Aorta (tissue), 5 donors: ENCODE results near the gene PLCG2. TPM values are rescaled to one million over a fixed set of nuclear protein-coding genes. Genes with fewer than 3 reads are reported as not detected.

ENCODE experiments used
- ATAC-seq: fragments of 200-7000 bp; cut with Tn5 transposase; one replicate; pipeline ENCODE4 v1.9.1; 2022; ENCODE audit warnings: moderate library complexity; ENCODE audit not compliant: low FRiP score
- DNase-seq, 2 donors: peaks; one replicate each; pipeline ENCODE4 v3.0.0-alpha.2; 2020
- H3K27ac ChIP-seq, 2 donors: one replicate each; pipeline ENCODE4 v1.5.1; 2013; ENCODE audit warnings: low read length in 2 of 2, mild to moderate bottlenecking in 2 of 2, moderate library complexity in 2 of 2, control low read depth in 1 of 2, inconsistent platforms in 1 of 2, low read depth in 1 of 2
- H3K27me3 ChIP-seq, 2 donors: one replicate each; pipeline ENCODE4 v1.6.1; 2013; ENCODE audit warnings: control low read depth in 1 of 2, low read length in 1 of 2, mild to moderate bottlenecking in 1 of 2, moderate library complexity in 1 of 2; ENCODE audit not compliant: insufficient read depth in 2 of 2, control insufficient read depth in 1 of 2
- H3K36me3 ChIP-seq, 2 donors: one replicate each; pipeline ENCODE4 v1.6.1; 2013; ENCODE audit warnings: control low read depth in 1 of 2, low read length in 1 of 2, mild to moderate bottlenecking in 1 of 2; ENCODE audit not compliant: insufficient read depth in 2 of 2, control insufficient read depth in 1 of 2
- H3K4me1 ChIP-seq, 2 donors: one replicate each; pipeline ENCODE4 v1.6.1; 2013; ENCODE audit warnings: low read length in 2 of 2, control low read depth in 1 of 2, mild to moderate bottlenecking in 1 of 2, moderate library complexity in 1 of 2; ENCODE audit not compliant: insufficient read depth in 2 of 2, control insufficient read depth in 1 of 2
- H3K4me3 ChIP-seq, 2 donors: one replicate each; pipeline ENCODE4 v1.5.1; 2013; ENCODE audit warnings: low read length in 2 of 2, control low read depth in 1 of 2, mild to moderate bottlenecking in 1 of 2
- H3K9me3 ChIP-seq: one replicate; pipeline ENCODE4 v1.6.1; 2013; ENCODE audit warnings: mild to moderate bottlenecking, low read length; ENCODE audit not compliant: control insufficient read depth
- WGBS, 2 donors: extraction: QIAGEN DNeasy Blood & Tissue Kit; methylation state at CpG; one replicate each; pipeline ENCODE4 v1.1.7; 2013; 5-methylcytosine and 5-hydroxymethylcytosine counted together
- intact Hi-C, 2 donors: fragments of 100-400 bp; cut with DNase I; formaldehyde crosslinking; loops; one replicate each; pipeline versions ENCODE4 v1.14.2 to v1.15.0; 2022
- polyA plus RNA-seq, 2 donors: library from polyadenylated mRNA; stranded (reverse); fragments of 200-250 nt; gene quantifications; one replicate each; pipeline ENCODE4 v1.2.3, GENCODE V29; 2013
- total RNA-seq, 2 donors: library from RNA; stranded (reverse); fragmentation: NEBNext Ultra II Directional; extraction: Animal tissue kit (Norgen Biotek cat#: 25700); gene quantifications; one replicate each; pipeline ENCODE4 v1.2.1, GENCODE V29; 2021
- donor health status: healthy with polysubstance abuse.
- donor health status: Bipolar disorder and iron deficiency.
- donor health status: DM: no; HTN: no; CAD: no.
- donor health status: DM: no; HTN: no; CAD: no.
- donor health status: DM: yes; HTN: yes; CAD: no.

The PLCG2 gene
- total and polyA plus RNA-seq, 4 donors: 2.5 to 48.4 (median 12.1) TPM

GRCh38 chr16:81790277-81790676 is 11.2 kb downstream of the PLCG2 start:
- Histone ChIP-seq H3K9me3 (peaks cover 1% of the 10 kb centered on the region), H3K27ac (no peak overlapping the region), H3K4me3 (no peak overlapping the region), H3K36me3 (no peaks in the 10 kb centered on the region), H3K4me1 (no peaks in the 10 kb centered on the region), H3K27me3 (no peaks in the 10 kb centered on the region)
- ATAC-seq: no peak
- intact Hi-C loops: no loop called here
- WGBS, 2 donors: 72 to 77% methylated on average over 5 of the region's 5 CpGs
- no peak for DNase-seq

- ATAC-seq (no peak), DNase-seq (no peak)
- peaks cover 1% of the 10 kb centered on the region for H3K9me3 ChIP-seq
- H3K4me1 ChIP-seq: no peaks in the 10 kb centered on the region
- no peak overlapping the region for H3K27ac ChIP-seq
- no peak overlapping the region for H3K4me3 ChIP-seq
- 20 to 45% methylated on average over 2 of the region's 2 CpGs for WGBS, 2 donors
- no peaks in the 10 kb centered on the region for H3K36me3 ChIP-seq
- intact Hi-C loops: no loop called here
- H3K27me3 ChIP-seq: no peaks in the 10 kb centered on the region
These were observed 11.8 kb downstream of the PLCG2 start for GRCh38 chr16:81790830-81791435.

- H3K27ac ChIP-seq: no peak overlapping the region
- H3K27me3 ChIP-seq: no peaks in the 10 kb centered on the region
- ATAC-seq (no peak), DNase-seq (no peak)
- H3K36me3 ChIP-seq: no peaks in the 10 kb centered on the region
- WGBS, 2 donors: 95 to 97% methylated on average over 1 of the region's 1 CpG
- H3K4me3 ChIP-seq: no peak overlapping the region
- H3K9me3 ChIP-seq: peaks cover 1% of the 10 kb centered on the region
- H3K4me1 ChIP-seq: no peaks in the 10 kb centered on the region
- intact Hi-C loops: no loop called here
These were observed 13.7 kb downstream of the PLCG2 start for GRCh38 chr16:81792828-81793227.

- H3K27me3 ChIP-seq: no peaks in the 10 kb centered on the region
- H3K4me3 ChIP-seq: no peak overlapping the region
- intact Hi-C loops: no loop called here
- ATAC-seq (no peak), DNase-seq (no peak)
- H3K4me1 ChIP-seq: no peaks in the 10 kb centered on the region
- no peak overlapping the region for H3K27ac ChIP-seq
- H3K36me3 ChIP-seq: no peaks in the 10 kb centered on the region
- WGBS, 2 donors: 85 to 93% methylated on average over 3 of the region's 3 CpGs
- peaks cover 1% of the 10 kb centered on the region for H3K9me3 ChIP-seq
These were observed 16.1 kb downstream of the PLCG2 start for GRCh38 chr16:81795193-81795592.

GRCh38 chr16:81796035-81796434 is 16.9 kb downstream of the PLCG2 start:
- ATAC-seq (no peak), DNase-seq (no peak)
- Histone ChIP-seq H3K9me3 (peaks cover 1% of the 10 kb centered on the region), H3K4me3 (no peak overlapping the region), H3K27me3 (no peaks in the 10 kb centered on the region), H3K4me1 (no peaks in the 10 kb centered on the region), H3K36me3 (no peaks in the 10 kb centered on the region), H3K27ac (no peak overlapping the region)
- WGBS, 2 donors: 89 to 90% methylated on average over 2 of the region's 2 CpGs
- intact Hi-C loops: no loop called here

GRCh38 chr16:81796583-81797346 is 17.7 kb downstream of the PLCG2 start:
- ATAC-seq: no peak

GRCh38 chr16:81797443-81797842 is 18.4 kb downstream of the PLCG2 start:
- no peak for ATAC-seq
- Histone ChIP-seq H3K4me3 (no peak overlapping the region), H3K36me3 (no peaks in the 10 kb centered on the region), H3K9me3 (no peaks in the 10 kb centered on the region), H3K27ac (no peak overlapping the region), H3K27me3 (no peaks in the 10 kb centered on the region), H3K4me1 (no peaks in the 10 kb centered on the region)
- intact Hi-C loops: no loop called here
- 85 to 87% methylated on average over 6 of the region's 6 CpGs for WGBS, 2 donors
- DNase-seq: no peak

More at GRCh38 chr16:81796583-81797346, 17.7 kb downstream of the PLCG2 start:
- Histone ChIP-seq H3K4me1 (no peaks in the 10 kb centered on the region), H3K27ac (no peak overlapping the region), H3K36me3 (no peaks in the 10 kb centered on the region), H3K4me3 (no peak overlapping the region), H3K9me3 (peaks cover 1% of the 10 kb centered on the region), H3K27me3 (no peaks in the 10 kb centered on the region)
- DNase-seq: peak in 1 of 2 donors; percentile 23
- intact Hi-C loops: no loop called here
- WGBS, 2 donors: 84 to 85% methylated on average over 10 of the region's 10 CpGs

- no peak overlapping the region for H3K27ac ChIP-seq
- no peaks in the 10 kb centered on the region for H3K27me3 ChIP-seq
- H3K4me1 ChIP-seq: no peaks in the 10 kb centered on the region
- no peak overlapping the region for H3K4me3 ChIP-seq
- no peaks in the 10 kb centered on the region for H3K36me3 ChIP-seq
- intact Hi-C loops: no loop called here
- ATAC-seq (no peak), DNase-seq (no peak)
- no peaks in the 10 kb centered on the region for H3K9me3 ChIP-seq
- 52 to 62% methylated on average over 14 of the region's 14 CpGs for WGBS, 2 donors
These were observed 19.4 kb downstream of the PLCG2 start for GRCh38 chr16:81798311-81799137.
